MM.1S (cell line): ENCODE measurements around the gene IDH3G.

Source experiments
- DNase-seq: peaks from one replicate; pipeline ENCODE4 v3.0.0-alpha.2; 2015
- H2AFZ ChIP-seq: fragments of 300-600 bp; sonication (generic); 2 replicates; pipeline ENCODE4 v1.6.0; 2016; ENCODE audit warnings: antibody characterized with exemption, low read length
- H3F3A ChIP-seq: fragments of 300-600 bp; sonication (generic); 2 replicates; pipeline ENCODE4 v1.6.1; 2016; ENCODE audit warnings: mild to moderate bottlenecking, antibody characterized with exemption, low read length, moderate library complexity, mixed read lengths; ENCODE audit not compliant: insufficient read depth
- H3K27ac ChIP-seq: fragments of 300-600 bp; sonication (generic); 2 replicates; pipeline ENCODE4 v1.5.1; 2016; ENCODE audit warnings: mild to moderate bottlenecking, low read length
- H3K27me3 ChIP-seq: fragments of 300-600 bp; sonication (generic); replicated peaks from 2 replicates; pipeline ENCODE4 v1.6.0; 2016; ENCODE audit warnings: low read length; ENCODE audit not compliant: insufficient read depth
- H3K36me3 ChIP-seq: fragments of 300-600 bp; sonication (generic); replicated peaks from 2 replicates; pipeline ENCODE4 v1.6.1; 2016; ENCODE audit warnings: mild to moderate bottlenecking, low read length, mixed read lengths; ENCODE audit not compliant: insufficient read depth
- H3K4me1 ChIP-seq: fragments of 300-600 bp; sonication (generic); 2 replicates; pipeline ENCODE4 v1.6.1; 2016; ENCODE audit warnings: low read length, mixed read lengths
- H3K4me2 ChIP-seq: fragments of 300-600 bp; sonication (generic); 2 replicates; pipeline ENCODE4 v1.6.0; 2016; ENCODE audit warnings: low read depth, low read length
- H3K4me3 ChIP-seq: fragments of 300-600 bp; sonication (generic); 2 replicates; pipeline ENCODE4 v1.5.1; 2016; ENCODE audit warnings: low read length, mixed read lengths
- H3K79me2 ChIP-seq: fragments of 300-600 bp; sonication (generic); 2 replicates; pipeline ENCODE4 v1.6.1; 2016; ENCODE audit warnings: mixed run types, low read length, mixed read lengths
- H3K9ac ChIP-seq: fragments of 300-600 bp; sonication (generic); 2 replicates; pipeline ENCODE4 v1.6.1; 2016; ENCODE audit warnings: low read length, mixed read lengths
- H3K9me2 ChIP-seq: fragments of 300-600 bp; sonication (generic); replicated peaks from 2 replicates; pipeline ENCODE4 v1.6.1; 2016; ENCODE audit warnings: mild to moderate bottlenecking, low read length, mixed read lengths; ENCODE audit not compliant: insufficient read depth
- H3K9me3 ChIP-seq: fragments of 300-600 bp; sonication (generic); replicated peaks from 2 replicates; pipeline ENCODE4 v1.6.1; 2016; ENCODE audit warnings: mild to moderate bottlenecking, low read length, mixed read lengths; ENCODE audit not compliant: insufficient read depth
- H4K20me1 ChIP-seq: fragments of 300-600 bp; sonication (generic); 2 replicates; pipeline ENCODE4 v1.6.1; 2016; ENCODE audit warnings: mild to moderate bottlenecking, low read length, moderate library complexity, mixed read lengths; ENCODE audit not compliant: insufficient read depth
- CTCF ChIP-seq: fragments of 300-600 bp; sonication (generic); IDR thresholded peaks from 2 replicates; pipeline ENCODE4 v1.5.1; 2016; ENCODE audit warnings: antibody characterized with exemption, low read length, mixed read lengths
- EZH2 ChIP-seq: fragments of 300-600 bp; sonication (generic); optimal IDR thresholded peaks from 2 replicates; pipeline ENCODE3; 2017; ENCODE audit warnings: low read depth, mild to moderate bottlenecking, antibody characterized with exemption, low read length, mixed read lengths
- EZH2phosphoT487 ChIP-seq: fragments of 300-600 bp; sonication (generic); IDR thresholded peaks from 2 replicates; pipeline ENCODE4 v1.6.1; 2018; ENCODE audit warnings: antibody characterized with exemption, low read length

Gene IDH3G

GRCh38 chrX:153821066-153821465, 26.9 kb upstream of the IDH3G start:
- DNase-seq = no peak
- Histone ChIP-seq H3K79me2 (no peaks in the 10 kb centered on the region), H3K36me3 (no peaks in the 10 kb centered on the region), H3K27ac (no peak overlapping the region), H2AFZ (no peak overlapping the region), H3K4me2 (no peak overlapping the region), H4K20me1 (no peaks in the 10 kb centered on the region), H3K9me2 (no peaks in the 10 kb centered on the region), H3K9me3 (no peaks in the 10 kb centered on the region), H3K4me3 (no peak overlapping the region), H3F3A (no peaks in the 10 kb centered on the region), H3K27me3 (peaks cover 34% of the 10 kb centered on the region), H3K9ac (no peak overlapping the region), H3K4me1 (no peaks in the 10 kb centered on the region)
- TF ChIP-seq EZH2 (no peak), CTCF (no peak), EZH2phosphoT487 (no peak)

- no peaks in the 10 kb centered on the region for H3K79me2 ChIP-seq
These were observed 26.4 kb upstream of the IDH3G start for GRCh38 chrX:153820601-153821000.

GRCh38 chrX:153819384-153820040, 25.3 kb upstream of the IDH3G start:
- Histone ChIP-seq H3K36me3 (no peaks in the 10 kb centered on the region), H3K4me2 (no peak overlapping the region), H3K9ac (no peak overlapping the region), H3F3A (no peaks in the 10 kb centered on the region), H3K79me2 (no peaks in the 10 kb centered on the region), H3K27ac (no peak overlapping the region), H3K9me3 (no peaks in the 10 kb centered on the region), H3K9me2 (no peaks in the 10 kb centered on the region), H3K4me3 (no peak overlapping the region), H3K27me3 (peaks cover 23% of the 10 kb centered on the region), H3K4me1 (no peaks in the 10 kb centered on the region), H2AFZ (no peak overlapping the region), H4K20me1 (no peaks in the 10 kb centered on the region)
- DNase-seq = no peak
- no peak for TF ChIP-seq CTCF
- no peak for TF ChIP-seq EZH2phosphoT487
- no peak for TF ChIP-seq EZH2

More at GRCh38 chrX:153820601-153821000, 26.4 kb upstream of the IDH3G start:
- H3K27me3 ChIP-seq = peaks cover 31% of the 10 kb centered on the region
- H3K9me2 ChIP-seq = no peaks in the 10 kb centered on the region
- H3K27ac ChIP-seq = no peak overlapping the region
- H3K4me3 ChIP-seq = no peak overlapping the region
- H3F3A ChIP-seq = no peaks in the 10 kb centered on the region
- no peak overlapping the region for H3K4me2 ChIP-seq
- H2AFZ ChIP-seq = no peak overlapping the region
- no peaks in the 10 kb centered on the region for H3K36me3 ChIP-seq
- no peaks in the 10 kb centered on the region for H3K4me1 ChIP-seq
- peak; percentile 10 for DNase-seq
- H4K20me1 ChIP-seq = no peaks in the 10 kb centered on the region
- TF ChIP-seq EZH2phosphoT487 (no peak), CTCF (no peak), EZH2 (no peak)
- H3K9ac ChIP-seq = no peak overlapping the region
- H3K9me3 ChIP-seq = no peaks in the 10 kb centered on the region
